Cerebellar nuclear complex (tissue), 1 donor: ENCODE results near the gene BIN1.
"Not testable (repeated sequence)": the region's sequence is repeated elsewhere in the genome, so short reads cannot be mapped to it uniquely, and the experiment has no call there.

Source experiments
- DNase-seq, 2 experiments: peaks; one replicate each; lab custom pipeline; 2025; lab: John Stamatoyannopoulos, UW

BIN1 gene

GRCh38 chr2:127133793-127134192 lies 26.8 kb upstream of the BIN1 start:
- no peak for DNase-seq

- no peak for DNase-seq
These were observed 23.5 kb upstream of the BIN1 start for GRCh38 chr2:127130421-127130820.

- no peak for DNase-seq
These were observed 23.0 kb upstream of the BIN1 start for GRCh38 chr2:127129937-127130336.

- DNase-seq, result no peak
These were observed 21.5 kb upstream of the BIN1 start for GRCh38 chr2:127128445-127128904.

DNA sequence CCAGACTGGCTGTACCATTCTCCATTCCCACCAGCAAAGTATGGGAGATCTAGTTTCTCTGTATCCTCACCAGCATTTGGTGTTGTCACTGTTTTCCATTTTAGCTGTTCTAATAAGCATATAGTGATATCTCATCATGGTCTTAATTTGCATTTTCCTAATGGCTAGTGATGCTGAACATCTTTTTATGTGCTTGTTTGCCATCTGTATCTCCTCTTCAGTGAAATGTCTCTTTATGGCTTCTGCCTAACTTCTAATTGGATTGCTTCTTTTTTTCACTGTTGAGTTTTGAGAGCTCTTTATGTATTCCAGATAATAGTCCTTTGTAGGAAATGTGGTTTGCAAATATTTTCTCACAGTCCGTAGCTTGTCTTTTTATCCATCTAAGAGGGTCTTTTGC lies 18.9 kb upstream of the BIN1 start:
- no peak for DNase-seq

- DNase-seq, result no peak
These were observed 17.5 kb upstream of the BIN1 start for GRCh38 chr2:127124426-127124825.

GRCh38 chr2:127122361-127123027 lies 15.5 kb upstream of the BIN1 start:
- no peak for DNase-seq

GRCh38 chr2:127121776-127122176 lies 14.8 kb upstream of the BIN1 start:
- no peak for DNase-seq

- DNase-seq, result no peak
These were observed 14.4 kb upstream of the BIN1 start for GRCh38 chr2:127121353-127121752.

DNA sequence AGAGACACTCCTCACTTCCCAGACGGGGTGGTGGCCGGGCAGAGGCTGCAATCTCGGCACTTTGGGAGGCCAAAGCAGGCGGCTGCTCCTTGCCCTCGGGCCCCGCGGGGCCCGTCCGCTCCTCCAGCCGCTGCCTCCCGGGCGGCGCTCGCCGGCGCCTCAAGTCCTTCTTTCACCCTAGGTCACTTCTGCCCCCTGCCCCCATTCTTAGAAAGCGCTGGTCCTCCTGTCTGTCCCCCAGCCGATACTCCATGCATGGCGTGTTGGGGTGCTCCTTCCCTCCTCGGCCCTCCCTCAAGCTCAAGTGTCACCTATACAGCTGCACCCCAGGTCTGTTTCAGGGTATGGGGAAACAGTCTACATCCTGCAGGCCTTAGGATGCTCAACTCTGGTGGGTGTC lies 13.5 kb upstream of the BIN1 start:
- DNase-seq, result not testable (repeated sequence)

DNA sequence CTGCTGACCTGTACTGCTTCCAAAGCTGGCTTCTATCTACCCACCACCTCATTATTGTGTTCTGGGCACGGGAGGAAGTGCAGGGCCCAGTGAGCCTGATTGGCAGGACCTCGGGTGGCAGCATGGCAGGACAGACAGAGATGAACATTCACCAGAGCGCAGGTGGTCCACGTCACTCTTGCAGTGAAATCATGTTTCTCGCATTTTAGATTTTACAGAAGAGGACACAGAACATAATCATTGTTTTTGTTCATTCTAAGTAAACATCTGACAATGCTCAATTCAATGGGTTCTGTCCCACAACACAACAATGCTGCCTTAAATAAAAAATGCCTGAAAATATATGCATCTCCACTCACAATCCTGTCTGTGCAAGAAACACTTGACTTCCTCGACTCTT lies 11.5 kb upstream of the BIN1 start:
- no peak for DNase-seq

DNA sequence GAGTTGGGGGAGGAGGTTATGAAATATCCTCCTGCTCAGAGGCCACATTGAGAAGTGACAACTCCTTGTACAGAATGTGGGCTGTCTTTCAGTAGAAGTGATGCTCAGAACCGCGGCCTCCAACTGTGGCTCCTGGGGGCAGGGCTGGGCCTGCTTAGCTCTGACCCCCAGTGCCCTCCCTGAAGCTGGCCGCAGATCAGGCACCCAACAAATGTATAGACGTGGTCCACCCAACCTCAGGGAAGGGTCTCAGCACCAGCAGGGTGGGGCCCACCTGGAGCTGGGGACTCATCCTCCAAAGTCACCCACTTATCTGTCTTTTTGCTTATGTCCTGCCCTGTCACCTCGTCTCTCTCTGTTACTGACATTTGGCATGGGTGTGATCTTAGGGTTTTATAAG lies 11.1 kb upstream of the BIN1 start:
- no peak for DNase-seq

- DNase-seq, result no peak
These were observed 10.6 kb upstream of the BIN1 start for GRCh38 chr2:127117603-127118002.

- DNase-seq, result no peak
These were observed 8.7 kb upstream of the BIN1 start for GRCh38 chr2:127115471-127116199.

DNA sequence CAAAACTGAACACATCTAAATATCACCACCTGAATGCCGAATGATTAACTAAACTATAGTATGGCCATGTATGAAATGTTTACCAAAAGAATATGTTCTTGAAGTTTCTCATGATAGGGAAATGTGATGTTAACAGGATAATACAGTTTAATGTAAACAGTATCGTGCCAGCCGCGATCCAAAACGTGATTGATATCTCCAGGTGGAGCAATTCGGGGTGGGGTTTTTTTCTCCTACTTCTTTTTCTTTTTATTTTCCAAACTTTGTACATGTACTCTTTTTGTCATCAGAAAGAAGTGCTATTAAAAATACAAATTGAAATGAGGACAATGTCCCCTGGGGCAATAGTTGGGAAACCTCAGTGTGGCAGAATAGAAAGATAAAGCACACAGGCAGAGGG lies 4.0 kb upstream of the BIN1 start:
- no peak for DNase-seq

- no peak for DNase-seq
These were observed 1.2 kb upstream of the BIN1 start for GRCh38 chr2:127108090-127108523.

- DNase-seq, result no peak
These were observed 657 bp upstream of the BIN1 start for GRCh38 chr2:127107622-127107999.

DNA sequence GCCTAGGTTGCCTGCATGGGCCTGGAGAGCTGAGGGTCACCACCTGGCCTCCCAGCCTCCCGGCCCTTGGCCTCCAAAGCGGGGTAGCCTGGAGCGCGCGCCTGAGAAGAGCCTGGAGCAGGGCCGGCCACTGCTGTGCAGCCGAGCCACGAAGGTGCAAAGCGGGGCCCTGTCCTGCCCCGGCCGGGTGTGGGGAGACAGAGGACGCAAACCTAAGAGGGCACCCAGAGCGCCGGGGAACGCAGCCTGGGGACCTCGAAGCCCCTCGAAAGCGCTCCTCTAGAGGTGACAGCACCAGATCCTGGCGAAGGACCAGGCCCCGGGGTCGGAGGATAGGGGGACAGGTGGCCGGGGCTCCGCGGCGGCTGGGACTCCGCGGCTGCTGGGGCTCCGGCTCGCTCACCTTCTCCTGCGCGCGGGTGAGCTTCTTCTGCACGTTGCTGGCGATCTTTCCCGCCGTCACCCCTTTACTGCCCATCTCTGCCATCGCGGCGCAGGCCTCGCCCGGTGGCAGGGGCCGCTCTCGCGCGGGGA lies 430 bp downstream of the BIN1 start:
- DNase-seq, result no peak

GRCh38 chr2:127105656-127106456 lies 1.1 kb downstream of the BIN1 start:
- DNase-seq, result no peak

GRCh38 chr2:127104881-127105655 lies 1.9 kb downstream of the BIN1 start:
- DNase-seq, result no peak

DNA sequence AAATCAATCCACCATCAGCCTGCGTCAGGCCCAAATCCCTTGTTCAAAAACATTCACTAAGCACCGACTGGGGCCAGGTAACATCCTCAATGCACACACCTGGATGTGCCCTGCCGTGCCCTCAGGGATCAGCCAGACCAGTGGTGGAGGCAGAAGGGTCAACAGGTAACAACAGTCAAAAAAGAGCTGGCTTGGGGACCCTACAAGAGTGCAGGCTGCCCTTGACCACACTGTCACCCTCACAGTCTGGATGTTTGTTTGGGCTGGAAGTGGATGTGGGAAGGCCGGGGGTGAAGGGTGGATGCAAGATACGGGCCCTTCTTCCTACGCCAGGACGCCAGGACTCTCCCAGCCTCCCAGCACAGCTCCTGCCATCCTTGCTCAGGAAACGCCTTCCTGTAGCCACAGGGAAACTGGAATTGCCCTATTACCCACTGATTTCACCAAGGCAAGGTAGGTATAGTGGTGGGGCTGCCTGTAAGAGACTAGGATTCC lies 2.7 kb downstream of the BIN1 start:
- DNase-seq, result no peak
